HepG2 (cell line): ENCODE results near the gene USP9X. TPM values are rescaled to one million over a fixed set of nuclear protein-coding genes. Genes with fewer than 3 reads are reported as not detected.

Source experiments
- ATAC-seq: fragments of 200-7000 bp; cut with Tn5 transposase; 3 replicates; pipeline ENCODE4 v1.9.1; 2020; ENCODE audit warnings: mild to moderate bottlenecking, moderate library complexity
- BruUV-seq: library from RNA; stranded (reverse); fragments of 400-500 nt; replicated peaks from 2 replicates; lab custom pipeline; 2021; lab: Mats Ljungman, UMichigan
- CTCF ChIA-PET: fragments of 300-600 bp; formaldehyde crosslinking; extraction: SDS; loops from one replicate; lab custom pipeline; 2021; ENCODE audit warnings: low total read pairs, inconsistent platforms, low intra/inter-chr PET ratio; lab: Yijun Ruan, JAX
- POLR2A ChIA-PET: fragments of 350-600 bp; sonication (Branson Sonifier 250); formaldehyde crosslinking; loops from one replicate; lab custom pipeline; 2020; ENCODE audit warnings: antibody characterized with exemption, inconsistent platforms; lab: Yijun Ruan, JAX
- DNase-seq: peaks from one replicate; pipeline ENCODE4 v3.0.0-alpha.2; 2015; ENCODE audit warnings: low spot score
- FAIRE-seq: peaks from 3 replicates; lab custom pipeline; 2011; peaks lifted over from hg19 to GRCh38; lab: Jason Lieb, UNC
- H2AFZ ChIP-seq: one replicate; pipeline ENCODE4 v1.6.1; 2011; ENCODE audit warnings: low read length, inconsistent platforms
- H3K27ac ChIP-seq: fragments of 300-600 bp; 3 replicates; pipeline ENCODE4 v1.8.0; 2011; ENCODE audit warnings: mixed run types, mild to moderate bottlenecking, mixed read lengths, low read length, inconsistent platforms; ENCODE audit not compliant: insufficient read depth; ENCODE audit errors: extremely low read length
- H3K27me3 ChIP-seq, 2 experiments: fragments of 200-600 bp in 1 of 2; 2 replicates in 1 of 2; 3 replicates in 1 of 2; pipeline versions ENCODE4 v1.6.0 to v1.8.0; 2011; ENCODE audit warnings: low read length in 2 of 2, mild to moderate bottlenecking in 2 of 2, moderate library complexity in 2 of 2, inconsistent platforms in 1 of 2; ENCODE audit not compliant: insufficient read depth in 2 of 2, control insufficient read depth in 1 of 2
- H3K36me3 ChIP-seq, 2 experiments: fragments of 200-600 bp in 1 of 2; replicated peaks in 1 of 2; 2 replicates in 1 of 2; 3 replicates in 1 of 2; pipeline versions ENCODE4 v1.5.1 to v1.8.0; 2011; ENCODE audit warnings: low read length in 2 of 2, inconsistent platforms in 1 of 2; ENCODE audit not compliant: insufficient read depth in 2 of 2, control insufficient read depth in 1 of 2
- H3K4me1 ChIP-seq: 2 replicates; pipeline ENCODE4 v1.5.1; 2012; ENCODE audit warnings: low read length, inconsistent platforms; ENCODE audit not compliant: insufficient read depth
- H3K4me2 ChIP-seq: 2 replicates; pipeline ENCODE4 v1.6.0; 2011; ENCODE audit warnings: low read depth, low read length, inconsistent platforms
- H3K4me3 ChIP-seq, 3 experiments: fragments of 200-600 bp in 1 of 3; sonication (generic), shearing (Covaris generic) in 1 of 3; replicated peaks in 1 of 3; 2 replicates each; pipeline ENCODE4 v1.5.1; 2011 to 2016; ENCODE audit warnings: low read length in 3 of 3, inconsistent platforms in 2 of 3, low read depth in 2 of 3, mild to moderate bottlenecking in 2 of 3, control low read depth in 1 of 3, mixed read lengths in 1 of 3; ENCODE audit not compliant: insufficient read depth in 1 of 3
- H3K79me2 ChIP-seq: one replicate; pipeline ENCODE4 v1.6.1; 2011; ENCODE audit warnings: low read length, inconsistent platforms; ENCODE audit not compliant: insufficient read depth
- H3K9ac ChIP-seq: 2 replicates; pipeline ENCODE4 v1.6.0; 2011; ENCODE audit warnings: mild to moderate bottlenecking, low read depth, low read length, inconsistent platforms; ENCODE audit not compliant: insufficient read depth
- H3K9me3 ChIP-seq: 2 replicates; pipeline ENCODE4 v1.5.1; 2012; ENCODE audit warnings: mild to moderate bottlenecking, low read length
- H4K20me1 ChIP-seq: 2 replicates; pipeline ENCODE4 v1.6.0; 2011; ENCODE audit warnings: inconsistent platforms, mild to moderate bottlenecking, low read length, moderate library complexity; ENCODE audit not compliant: insufficient read depth
- IKZF4 ChIP-seq: sonication (generic); formaldehyde crosslinking; IDR thresholded peaks from 2 replicates; pipeline ENCODE4 v1.5.1; 2020; ENCODE audit warnings: borderline replicate concordance, mild to moderate bottlenecking, low read depth, missing genetic modification reagents; ENCODE audit errors: not compliant biosample characterization
- NRL ChIP-seq: sonication (generic); formaldehyde crosslinking; IDR thresholded peaks from 2 replicates; pipeline ENCODE4 v1.5.0; 2020; ENCODE audit warnings: missing genetic modification reagents, mild to moderate bottlenecking, moderate library complexity, borderline replicate concordance
- RORA ChIP-seq: sonication (generic); formaldehyde crosslinking; IDR thresholded peaks from 2 replicates; pipeline ENCODE4 v1.5.0; 2020; ENCODE audit warnings: mild to moderate bottlenecking, missing genetic modification reagents, moderate library complexity
- TAF15 ChIP-seq: fragments of 200-400 bp; formaldehyde crosslinking; IDR thresholded peaks from one replicate; pipeline ENCODE4 v1.6.1; 2018; ENCODE audit warnings: mild to moderate bottlenecking, low read depth, low read length; ENCODE audit not compliant: poor library complexity, severe bottlenecking
- TERF1 ChIP-seq: sonication (generic); formaldehyde crosslinking; IDR thresholded peaks from 2 replicates; pipeline ENCODE4 v1.8.0; 2022; ENCODE audit warnings: mild to moderate bottlenecking, missing genetic modification reagents, moderate library complexity
- WGBS: methylation state at CpG from one replicate; pipeline ENCODE4 v1.1.6; 2017; ENCODE audit warnings: low lambda C conversion rate; 5-methylcytosine and 5-hydroxymethylcytosine counted together
- in situ Hi-C: cut with HindIII; loops from 2 replicates; pipeline ENCODE4 v1.10.0; 2017; ENCODE audit warnings: low pct_unique_long_range_greater_than_20kb; ENCODE audit not compliant: extremely low pct_ligation_motif_present
- intact Hi-C: fragments of 100-400 bp; cut with micrococcal nuclease; formaldehyde crosslinking; loops from one replicate; pipeline ENCODE4 v1.10.0; 2022; ENCODE audit not compliant: unreplicated experiment
- polyA plus RNA-seq, 8 experiments: library from polyadenylated mRNA; depleted of rRNA in 3 of 8; stranded (reverse) in 7 of 8; unstranded in 1 of 8; fragments of >200 nt; fragmentation: Illumina TruSeq in 4 of 8; extraction: Trizol in 4 of 8; gene quantifications; 2 replicates each; pipeline versions ENCODE4 v1.2.1 to v1.2.3, GENCODE V29; 2011 to 2016; ENCODE audit warnings: low read depth in 4 of 8, missing spikeins in 1 of 8, mixed read lengths in 1 of 8; ENCODE audit not compliant: insufficient read depth in 1 of 8
- total RNA-seq, 5 experiments: library from RNA; depleted of rRNA; stranded (reverse); fragments of >200 nt; fragmentation: Illumina TruSeq; extraction: Trizol; gene quantifications; 2 replicates each; pipeline ENCODE4 v1.2.3, GENCODE V29; 2016; ENCODE audit warnings: low read depth in 1 of 5
- TF ChIP-seq, protein P1 (sequence below): sonication (generic); formaldehyde crosslinking; IDR thresholded peaks from 2 replicates; pipeline ENCODE4 v1.5.0; 2020; ENCODE audit warnings: missing genetic modification reagents, mild to moderate bottlenecking, borderline replicate concordance

USP9X gene
- total and polyA plus RNA-seq, 2 of the 13 experiments (the other 11 are each of a cell fraction or from before 2014, with no cell fraction given), result 22.2 to 40.5 TPM

DNA sequence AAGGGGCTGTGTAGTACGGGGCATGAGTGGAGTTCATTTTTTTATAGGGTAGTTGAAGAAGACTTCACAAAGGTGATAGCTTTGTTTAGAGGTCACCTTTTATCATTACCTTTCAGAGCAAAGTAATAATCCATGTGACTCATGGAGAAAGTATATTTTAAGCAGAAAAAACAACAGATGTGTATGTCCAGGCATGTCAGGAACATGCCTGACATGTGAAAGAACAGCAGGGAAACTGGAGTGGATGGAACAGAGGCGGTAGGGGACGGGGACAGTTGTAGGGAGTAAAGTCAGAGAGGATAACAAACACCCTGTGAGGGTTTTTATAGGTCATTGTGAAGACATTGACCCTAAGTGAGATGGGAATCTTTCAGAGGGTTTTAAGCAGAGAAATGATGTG lies 107.6 kb downstream of the USP9X start:
- peaks cover 2 to 14% of the 10 kb centered on the region in 2 experiments; a peak in 4 of 5 replicates for H3K36me3 ChIP-seq

GRCh38 chrX:41198410-41198809 lies 113.2 kb downstream of the USP9X start:
- in situ Hi-C loops, result no loop called here
- H3K27ac ChIP-seq, result no peak overlapping the region
- no peaks in the 10 kb centered on the region for H3K79me2 ChIP-seq
- no peaks in the 10 kb centered on the region for H4K20me1 ChIP-seq
- H3K4me1 ChIP-seq, result no peaks in the 10 kb centered on the region
- H3K9ac ChIP-seq, result no peak overlapping the region
- no peak for FAIRE-seq
- TF ChIP-seq RORA (CRISPR knock-in tag) (no peak), NRL (CRISPR knock-in tag) (no peak)
- TF ChIP-seq, protein P1, sequence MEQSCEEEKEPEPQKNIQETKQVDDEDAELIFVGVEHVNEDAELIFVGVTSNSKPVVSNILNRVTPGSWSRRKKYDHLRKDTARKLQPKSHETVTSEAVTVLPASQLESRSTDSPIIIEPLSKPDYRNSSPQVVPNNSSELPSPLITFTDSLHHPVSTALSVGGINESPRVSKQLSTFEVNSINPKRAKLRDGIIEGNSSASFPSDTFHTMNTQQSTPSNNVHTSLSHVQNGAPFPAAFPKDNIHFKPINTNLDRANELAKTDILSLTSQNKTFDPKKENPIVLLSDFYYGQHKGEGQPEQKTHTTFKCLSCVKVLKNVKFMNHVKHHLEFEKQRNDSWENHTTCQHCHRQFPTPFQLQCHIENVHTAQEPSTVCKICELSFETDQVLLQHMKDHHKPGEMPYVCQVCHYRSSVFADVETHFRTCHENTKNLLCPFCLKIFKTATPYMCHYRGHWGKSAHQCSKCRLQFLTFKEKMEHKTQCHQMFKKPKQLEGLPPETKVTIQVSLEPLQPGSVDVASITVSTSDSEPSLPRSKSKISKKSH (CRISPR knock-in tag), result no peak
- TF ChIP-seq, all 625 proteins: peak for 0
- 94% methylated on average over 1 of the region's 1 CpG for WGBS
- no peak overlapping the region for H3K4me2 ChIP-seq
- no peak overlapping the region for H3K4me3 ChIP-seq
- H3K36me3 ChIP-seq, result peaks cover 0 to 15% of the 10 kb centered on the region in 2 experiments; a peak in 3 of 5 replicates
- no peak for DNase-seq
- H3K9me3 ChIP-seq, result no peaks in the 10 kb centered on the region
- no peak overlapping the region for H2AFZ ChIP-seq
- ChIA-PET POLR2A (no interaction called here), CTCF (no interaction called here)
- no peaks in the 10 kb centered on the region for H3K27me3 ChIP-seq
- no TSS peak for BruUV-seq
- ATAC-seq, result no peak
- intact Hi-C loops, result no loop called here

More for the DNA sequence above, 107.6 kb downstream of the USP9X start:
- Histone ChIP-seq H2AFZ (no peak overlapping the region), H3K4me2 (no peak overlapping the region), H3K27me3 (no peaks in the 10 kb centered on the region), H3K9ac (no peak overlapping the region), H3K9me3 (no peaks in the 10 kb centered on the region), H3K79me2 (no peaks in the 10 kb centered on the region), H3K4me1 (peaks cover 17% of the 10 kb centered on the region; the same call in 1 of the 2 replicates), H3K27ac (no peak overlapping the region), H3K4me3 (no peak overlapping the region), H4K20me1 (no peaks in the 10 kb centered on the region)
- no TSS peak for BruUV-seq
- 99% methylated on average over 3 of the region's 3 CpGs for WGBS
- DNase-seq (no peak), ATAC-seq (no peak), FAIRE-seq (no peak)
- POLR2A ChIA-PET, result no interaction called here
- intact Hi-C loops, result no loop called here
- in situ Hi-C loops, result no loop called here
- CTCF ChIA-PET, result no interaction called here
- TF ChIP-seq TERF1 (CRISPR knock-in tag) (no peak), TAF15 (no peak), IKZF4 (no peak)
